GM21723 (cell line): ENCODE data around the gene HSPA9.
"Not testable (repeated sequence)": the region's sequence is repeated elsewhere in the genome, so short reads cannot be mapped to it uniquely, and the experiment has no call there.

Experiments used
- ATAC-seq: cut with Tn5 transposase; IDR thresholded peaks from one replicate; pipeline ENCODE4 v1.9.1; 2021; ENCODE audit warnings: mild to moderate bottlenecking, moderate library complexity; ENCODE audit not compliant: unreplicated experiment

HSPA9 gene

DNA sequence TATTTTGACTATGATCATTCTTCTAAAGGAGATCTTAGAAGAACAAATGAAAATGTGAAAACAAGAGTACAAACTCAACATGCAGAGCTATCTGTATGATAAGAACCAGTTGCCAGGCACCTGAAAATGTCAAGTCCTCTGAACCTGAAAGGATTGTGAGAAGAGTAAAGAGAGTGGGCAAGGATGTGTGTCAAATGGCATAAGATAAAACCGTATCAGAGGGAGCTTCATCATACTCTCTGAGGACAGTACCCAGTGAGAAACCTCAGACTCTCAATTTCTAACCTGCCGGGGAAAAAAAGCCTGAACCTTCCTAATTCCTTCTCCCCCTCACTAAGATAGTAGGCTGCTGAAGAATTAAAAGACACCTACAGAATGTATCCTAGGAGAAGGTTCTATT lies 39.0 kb downstream of the HSPA9 start:
- ATAC-seq = no peak

DNA sequence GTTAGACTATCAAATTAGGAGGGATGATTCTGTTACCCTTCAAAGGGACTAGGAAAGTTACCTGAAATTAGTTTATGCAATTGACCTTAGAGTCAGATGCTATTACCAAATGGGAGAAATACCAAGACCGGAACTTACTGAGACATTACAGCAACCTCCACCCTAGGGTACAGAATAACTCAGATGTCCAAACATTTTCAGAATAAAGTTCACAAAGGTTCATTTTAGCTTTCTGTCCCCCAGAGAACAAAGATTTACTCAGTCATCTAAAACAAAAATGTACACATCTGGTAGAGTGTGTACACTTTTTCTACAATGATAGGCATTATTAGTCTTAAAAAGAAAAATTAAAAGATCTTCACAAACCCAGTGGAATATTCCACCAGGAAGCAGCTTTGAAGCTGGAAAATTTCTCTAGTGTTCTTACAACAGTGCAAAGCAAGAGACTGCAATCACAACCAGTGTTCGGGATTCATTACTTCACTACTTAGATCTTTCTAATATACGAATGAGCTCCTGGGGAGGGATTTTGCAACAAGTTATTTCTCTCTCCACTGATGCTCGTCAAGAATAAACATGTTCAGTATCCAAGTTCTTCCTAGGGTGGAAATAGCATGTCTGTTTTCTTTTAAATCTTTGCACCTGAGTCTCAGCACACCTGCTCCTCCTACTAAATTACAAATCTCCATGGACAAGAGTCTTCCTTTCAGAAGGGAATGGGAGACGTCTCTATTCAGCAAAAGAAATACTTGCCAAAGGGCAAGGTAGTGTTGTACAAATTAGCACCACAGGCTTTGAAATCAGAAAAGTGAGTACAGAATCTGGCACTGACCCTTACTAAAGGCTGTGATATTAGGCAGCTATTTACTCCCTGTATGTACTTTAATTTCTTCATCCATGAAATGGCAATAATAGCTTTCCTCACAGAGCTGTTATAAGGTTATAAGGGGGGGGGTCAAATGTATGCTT lies 40.9 kb downstream of the HSPA9 start:
- ATAC-seq = no peak

DNA sequence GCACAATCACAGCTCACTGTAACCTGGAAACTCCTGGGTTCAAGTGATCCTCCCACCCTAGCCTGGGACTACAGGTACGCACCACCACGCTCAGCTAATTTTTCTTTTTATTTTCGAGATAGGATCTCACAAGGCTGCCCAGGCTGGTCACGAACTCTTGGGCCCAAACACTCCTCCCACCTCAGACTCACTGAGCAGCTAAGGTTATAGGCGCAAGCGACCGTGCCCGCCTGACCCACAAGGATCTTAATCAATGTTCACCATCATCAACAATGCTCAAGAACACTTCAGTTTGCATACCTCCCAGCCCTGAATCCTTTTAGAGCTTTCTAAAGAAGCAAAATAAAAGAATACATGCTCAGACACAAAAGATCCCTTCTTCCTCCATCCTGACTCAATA lies 45.4 kb downstream of the HSPA9 start:
- ATAC-seq = no peak

DNA sequence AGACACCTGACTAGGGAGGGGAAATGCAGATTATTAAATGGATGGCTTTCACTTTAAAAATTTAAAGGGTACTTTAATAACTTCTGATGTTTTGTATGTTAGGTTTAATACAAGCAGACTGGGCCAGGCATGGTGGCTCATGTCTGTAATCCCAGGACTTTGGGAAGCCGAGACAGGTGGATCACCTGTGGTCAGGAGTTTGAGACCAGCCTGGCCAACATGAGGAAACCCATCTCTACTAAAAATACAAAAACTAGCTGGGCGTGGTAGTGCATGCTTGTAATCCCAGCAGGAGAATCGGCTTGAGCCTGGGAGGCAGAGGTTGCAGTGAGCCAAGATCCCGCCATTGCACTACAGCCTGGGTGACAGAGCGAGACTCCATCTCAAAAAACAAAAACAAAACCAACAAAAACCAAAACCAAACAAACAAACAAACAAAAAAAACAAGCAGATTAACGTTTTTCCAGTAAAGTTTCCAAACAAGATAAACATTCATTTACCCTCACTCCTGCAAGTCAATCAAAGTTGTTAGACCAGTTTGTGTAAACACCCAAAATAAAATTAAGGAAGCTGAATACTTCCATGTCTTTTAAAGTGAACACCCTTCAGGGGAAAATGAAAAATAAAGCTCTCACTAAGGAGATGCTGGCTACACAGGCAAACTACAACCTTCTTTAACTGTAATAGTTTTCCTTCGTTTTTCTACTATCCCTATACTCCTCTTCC lies 46.3 kb downstream of the HSPA9 start:
- ATAC-seq = no peak

DNA sequence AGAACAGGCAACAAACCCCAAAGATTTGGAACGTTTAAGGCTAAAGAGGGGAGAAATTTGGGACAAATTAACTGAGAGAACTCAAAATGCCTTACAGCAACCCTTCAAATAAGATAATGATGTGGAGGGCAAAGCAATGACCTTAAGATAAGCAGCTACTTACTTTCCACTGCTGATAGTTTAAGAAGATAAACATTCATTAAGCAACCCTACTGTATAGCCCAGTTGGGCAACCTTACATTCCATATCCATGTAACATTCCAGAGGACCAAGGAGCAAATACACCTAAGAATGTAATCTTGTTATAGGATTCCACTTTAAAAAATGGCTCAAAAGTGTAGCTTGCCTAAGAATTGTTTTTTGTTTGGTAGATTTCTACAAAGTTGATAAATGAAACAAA lies 47.0 kb downstream of the HSPA9 start:
- no peak for ATAC-seq

DNA sequence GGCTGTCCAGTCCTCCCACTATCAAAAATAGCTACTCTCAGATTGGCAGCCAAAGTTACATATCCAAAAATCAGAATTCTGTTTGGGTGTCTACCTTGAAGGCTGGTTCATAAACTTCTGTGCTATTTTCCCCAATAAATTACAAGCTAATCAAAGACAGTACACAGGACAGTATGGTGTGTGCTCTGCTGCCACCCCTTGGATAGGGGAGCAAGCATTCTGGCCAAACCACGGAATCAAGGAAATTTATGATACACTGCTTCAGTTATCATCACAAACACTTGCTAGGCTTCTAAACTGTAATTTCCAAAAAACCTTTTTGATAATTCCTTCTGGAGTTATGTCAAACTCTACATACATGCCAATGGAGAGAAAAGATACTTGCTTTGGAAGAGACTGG lies 48.0 kb downstream of the HSPA9 start:
- no peak for ATAC-seq

DNA sequence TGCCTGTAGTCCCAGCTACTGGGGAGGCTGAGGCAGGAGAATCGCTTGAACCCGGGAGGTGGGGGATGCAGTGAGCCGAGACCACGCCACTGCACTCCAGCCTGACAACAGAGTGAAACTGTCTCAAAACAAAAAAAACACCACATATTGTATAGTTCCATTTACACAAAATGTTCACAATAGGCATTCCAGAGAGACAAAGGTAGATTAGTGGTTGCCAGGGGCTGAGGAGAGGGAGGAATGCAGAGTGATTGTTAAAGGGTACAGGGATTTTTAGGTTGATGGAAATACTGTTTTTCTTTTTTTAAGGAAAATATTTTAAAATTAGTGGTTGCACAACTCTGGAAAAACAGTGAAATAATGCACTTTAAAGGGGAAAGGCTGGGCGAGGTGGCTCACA lies 51.8 kb downstream of the HSPA9 start:
- no peak for ATAC-seq

DNA sequence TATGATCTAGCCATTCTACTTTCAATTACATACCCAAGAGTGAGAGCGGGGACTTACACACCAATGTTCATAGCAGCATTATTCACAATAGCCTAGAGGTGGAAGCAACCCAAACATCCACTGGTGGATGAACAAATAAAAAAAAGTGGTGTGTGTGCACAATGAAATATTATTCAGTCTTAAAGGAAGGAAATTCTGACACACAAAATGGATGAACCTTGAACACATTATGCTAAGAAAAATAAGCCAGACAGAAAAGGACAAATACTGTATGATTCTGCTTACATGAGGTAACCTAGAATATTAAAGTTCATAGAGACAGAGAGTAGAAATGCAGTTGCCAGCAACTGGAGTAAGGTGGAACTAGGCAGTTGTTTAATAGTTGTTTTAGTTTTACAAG lies 54.2 kb downstream of the HSPA9 start:
- ATAC-seq = no peak

DNA sequence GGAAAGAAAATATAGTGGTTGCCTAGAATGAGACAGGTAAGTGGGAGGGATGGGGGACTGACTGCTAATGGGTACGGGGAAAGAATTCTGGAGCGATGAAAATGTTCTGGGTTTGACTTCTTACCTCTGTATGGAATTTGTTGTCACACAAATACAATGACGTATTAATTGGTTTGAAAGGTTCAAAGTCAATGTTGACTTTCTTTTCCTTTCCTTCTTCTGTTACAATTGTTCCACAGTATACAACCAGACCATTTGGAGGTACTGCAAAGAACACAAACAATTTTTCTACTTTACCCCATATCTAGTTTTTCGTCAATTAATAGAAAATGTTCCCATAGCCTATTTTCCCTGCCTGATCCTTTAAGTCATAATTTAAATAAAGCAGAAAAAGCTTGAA lies 57.8 kb downstream of the HSPA9 start:
- no peak for ATAC-seq

DNA sequence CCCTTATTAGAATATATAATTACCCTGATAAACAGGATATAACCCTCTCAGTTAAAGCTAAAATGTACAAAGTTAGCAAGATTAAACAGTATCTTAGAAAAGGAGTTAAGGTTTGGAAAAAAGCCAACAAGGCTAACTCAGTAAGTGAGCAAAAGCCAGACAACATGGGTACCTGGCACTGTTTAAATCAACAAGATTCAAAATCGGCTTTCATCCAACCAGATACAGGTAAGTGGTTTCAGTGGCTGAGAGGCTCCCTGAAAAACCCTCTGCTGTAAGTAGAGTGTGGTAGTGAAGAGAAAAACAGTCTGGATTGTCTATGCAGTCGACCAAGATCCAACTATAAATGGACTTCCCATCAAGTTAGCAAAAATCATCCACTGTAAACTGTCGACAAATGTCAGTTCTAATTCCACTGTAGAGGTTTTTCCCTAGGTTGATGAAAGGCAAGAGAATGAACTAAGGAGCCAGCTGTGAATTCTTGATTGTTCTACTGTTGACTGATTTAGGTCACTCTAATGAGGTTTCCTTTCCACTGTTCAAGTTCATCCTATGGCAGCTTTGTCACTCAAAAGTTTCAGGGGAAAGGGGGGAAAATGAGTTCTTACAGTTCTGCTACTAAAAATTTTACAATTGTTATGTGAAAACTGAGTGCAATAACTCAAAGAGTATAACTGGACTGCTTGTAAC lies 59.5 kb downstream of the HSPA9 start:
- ATAC-seq = no peak

DNA sequence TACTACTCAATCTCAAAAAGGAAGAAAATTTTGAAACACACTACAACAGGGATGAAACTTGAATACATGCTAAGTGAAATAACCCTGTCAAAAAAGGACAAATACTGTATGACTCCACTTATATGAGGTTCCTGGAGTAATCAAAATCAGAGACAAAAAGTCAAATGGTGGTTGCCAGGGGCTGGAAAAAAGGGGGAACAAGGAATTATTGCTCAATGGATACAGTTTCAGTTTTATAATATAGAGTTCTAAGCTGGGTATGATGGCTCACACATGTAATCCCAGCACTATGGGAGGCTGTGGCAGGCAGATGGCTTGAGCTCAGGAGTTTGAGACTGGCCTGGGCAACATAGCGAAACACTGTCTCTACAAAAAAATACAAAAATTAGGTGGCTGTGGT lies 61.2 kb downstream of the HSPA9 start:
- ATAC-seq = no peak

DNA sequence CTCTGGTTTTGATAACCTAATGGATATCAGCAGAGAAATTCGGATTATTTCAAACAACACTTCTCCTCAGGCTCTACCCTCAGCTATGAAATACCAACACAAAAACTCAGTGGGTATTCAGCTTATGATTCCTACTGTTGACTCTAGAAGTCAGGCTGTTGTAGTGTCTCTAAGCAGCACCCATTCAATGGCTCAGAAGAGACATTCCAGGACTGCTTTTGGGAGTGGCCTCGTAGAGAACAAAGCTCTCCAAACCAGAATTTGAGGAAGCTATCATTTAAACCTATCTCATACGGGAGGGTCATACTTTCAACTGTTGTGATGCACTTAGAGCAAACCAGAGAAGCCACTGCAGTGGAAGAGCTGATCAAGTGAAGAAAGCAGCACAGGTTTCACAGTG lies 66.2 kb downstream of the HSPA9 start:
- no peak for ATAC-seq

DNA sequence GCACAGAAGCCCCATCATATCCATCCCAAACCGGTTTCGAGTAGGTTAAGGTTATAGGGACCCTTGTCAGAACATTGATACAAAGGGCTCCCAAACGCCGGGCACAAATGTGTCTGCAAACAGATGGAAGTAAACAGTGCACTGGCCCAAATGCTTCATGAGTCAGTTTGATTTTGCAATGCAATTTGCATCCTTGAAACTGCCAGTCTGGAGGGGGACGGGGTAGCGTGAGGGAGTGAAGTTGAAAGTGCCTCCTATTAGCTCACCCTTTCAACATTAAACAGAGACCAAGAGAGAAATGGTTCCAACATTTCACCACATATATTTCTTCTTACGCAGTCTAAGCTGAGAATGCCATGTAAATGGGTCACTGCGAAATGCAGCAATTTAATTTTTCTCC lies 67.7 kb downstream of the HSPA9 start:
- not testable (repeated sequence) for ATAC-seq

DNA sequence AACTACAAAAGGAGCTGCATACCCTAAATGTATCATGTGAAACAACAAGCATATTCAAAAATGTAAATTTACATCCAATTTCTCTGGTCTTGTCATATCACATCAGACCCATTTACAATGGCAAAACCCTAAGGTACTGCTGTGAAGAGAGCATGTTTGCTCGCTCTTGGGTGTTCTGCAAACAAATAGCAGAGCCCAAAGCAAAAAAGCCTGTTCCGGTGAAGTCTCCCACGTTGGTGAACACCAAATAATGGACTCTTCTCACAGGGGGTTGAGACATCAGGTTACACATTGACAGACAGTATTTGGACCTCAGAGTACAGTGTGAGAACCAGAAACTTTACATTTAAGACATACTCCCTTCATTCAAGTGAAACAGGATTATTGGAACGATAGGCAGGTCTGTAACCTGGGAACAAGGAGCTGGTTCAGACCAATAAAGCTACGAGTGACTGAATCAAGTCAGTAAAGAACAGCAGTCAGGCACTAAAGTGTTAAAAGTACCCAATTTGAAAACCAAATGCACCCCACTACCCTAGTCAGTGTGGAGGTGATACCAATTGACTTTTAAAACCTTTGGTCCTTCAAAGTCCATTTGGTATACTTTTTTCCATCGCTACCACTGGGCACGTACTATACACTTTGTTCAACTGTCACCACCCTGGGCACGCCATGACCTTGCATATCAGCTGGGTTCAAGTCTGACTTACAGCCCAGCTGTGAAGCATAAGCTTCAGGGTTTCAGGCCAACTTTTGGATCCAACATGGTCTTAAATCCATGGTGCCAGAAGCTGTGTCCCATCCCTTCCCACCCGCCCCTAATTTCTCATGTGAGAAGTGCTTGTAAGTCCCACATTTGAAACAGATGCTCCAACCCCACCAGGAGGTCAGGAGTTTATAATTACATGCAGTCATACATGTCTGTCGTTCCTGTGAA lies 68.6 kb downstream of the HSPA9 start:
- ATAC-seq = no peak

DNA sequence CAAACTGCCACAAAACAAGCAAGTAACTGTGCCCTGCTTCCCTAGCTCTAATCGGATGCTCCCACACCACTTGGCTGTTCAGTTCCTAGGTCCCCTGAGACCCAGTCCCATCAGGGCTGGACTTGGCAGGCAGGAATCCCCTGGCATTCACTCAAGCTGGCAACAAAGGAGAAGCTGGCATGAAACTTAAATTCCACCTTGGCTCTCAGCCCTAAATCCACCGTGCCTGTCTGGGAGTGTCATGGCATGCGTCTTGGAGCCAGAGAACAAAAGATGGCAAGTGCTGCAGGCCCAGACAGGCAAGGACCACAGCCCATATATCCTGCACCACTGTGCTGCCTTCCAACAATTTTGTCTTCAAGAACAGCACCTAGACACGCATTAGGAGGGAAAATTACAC lies 70.4 kb downstream of the HSPA9 start:
- no peak for ATAC-seq
